HG03060 (cell line): ENCODE measurements around the gene TMCO6.
"Not testable (repeated sequence)": the region's sequence is repeated elsewhere in the genome, so short reads cannot be mapped to it uniquely, and the experiment has no call there.

Experiments used
- ATAC-seq: cut with Tn5 transposase; IDR thresholded peaks from one replicate; pipeline ENCODE4 v1.9.1; 2021; ENCODE audit warnings: low read depth, moderate number of reproducible peaks; ENCODE audit not compliant: unreplicated experiment

TMCO6 gene

GRCh38 chr5:140628711-140629110 lies 10.5 kb upstream of the TMCO6 start:
- no peak for ATAC-seq

- ATAC-seq = no peak
These were observed 8.8 kb upstream of the TMCO6 start for GRCh38 chr5:140630292-140631035.

GRCh38 chr5:140631036-140631417 lies 8.2 kb upstream of the TMCO6 start:
- ATAC-seq = no peak

GRCh38 chr5:140631831-140632365 lies 7.4 kb upstream of the TMCO6 start:
- ATAC-seq = no peak

GRCh38 chr5:140632366-140633020 lies 6.8 kb upstream of the TMCO6 start:
- no peak for ATAC-seq

- ATAC-seq = no peak
These were observed 6.2 kb upstream of the TMCO6 start, which contains the start of gene CD14 for GRCh38 chr5:140633021-140633471. Gene CD14, minus strand, starts transcription at chr5:140633175. Its CDS starts 104 bp downstream, at chr5:140633071.

- no peak for ATAC-seq
These were observed 5.8 kb upstream of the TMCO6 start for GRCh38 chr5:140633501-140633900.

GRCh38 chr5:140634103-140634502 lies 5.1 kb upstream of the TMCO6 start:
- no peak for ATAC-seq

- ATAC-seq = no peak
These were observed 3.7 kb upstream of the TMCO6 start for GRCh38 chr5:140635291-140636257.

GRCh38 chr5:140637371-140638100 lies 1.7 kb upstream of the TMCO6 start:
- no peak for ATAC-seq

- not testable (repeated sequence) for ATAC-seq
These were observed 428 bp upstream of the TMCO6 start for GRCh38 chr5:140638898-140639147.

- ATAC-seq = no peak
These were observed 2.5 kb downstream of the TMCO6 start for GRCh38 chr5:140641716-140642115.

GRCh38 chr5:140642718-140643117 lies 3.5 kb downstream of the TMCO6 start:
- no peak for ATAC-seq

GRCh38 chr5:140647042-140647419 lies 7.8 kb downstream of the TMCO6 start:
- ATAC-seq = peak; percentile 3

- ATAC-seq = no peak
These were observed 19.6 kb downstream of the TMCO6 start for GRCh38 chr5:140658870-140659269.

GRCh38 chr5:140660371-140660770 lies 21.1 kb downstream of the TMCO6 start:
- not testable (repeated sequence) for ATAC-seq

GRCh38 chr5:140664030-140664358 lies 24.7 kb downstream of the TMCO6 start:
- ATAC-seq = no peak

- peak; percentile 94 for ATAC-seq
These were observed 25.3 kb downstream of the TMCO6 start, which contains the start of gene WDR55 for GRCh38 chr5:140664359-140665119. Gene WDR55, plus strand, starts transcription at chr5:140664904. Its CDS starts 9 bp downstream, at chr5:140664913.

- ATAC-seq = not testable (repeated sequence)
These were observed 31.8 kb downstream of the TMCO6 start for GRCh38 chr5:140671035-140671434.
